HG03103 (cell line): ENCODE data around the gene RASEF.

Source experiments
- ATAC-seq: cut with Tn5 transposase; IDR thresholded peaks from one replicate; pipeline ENCODE4 v1.9.1; 2021; ENCODE audit warnings: low read depth; ENCODE audit not compliant: unreplicated experiment

The RASEF gene

DNA sequence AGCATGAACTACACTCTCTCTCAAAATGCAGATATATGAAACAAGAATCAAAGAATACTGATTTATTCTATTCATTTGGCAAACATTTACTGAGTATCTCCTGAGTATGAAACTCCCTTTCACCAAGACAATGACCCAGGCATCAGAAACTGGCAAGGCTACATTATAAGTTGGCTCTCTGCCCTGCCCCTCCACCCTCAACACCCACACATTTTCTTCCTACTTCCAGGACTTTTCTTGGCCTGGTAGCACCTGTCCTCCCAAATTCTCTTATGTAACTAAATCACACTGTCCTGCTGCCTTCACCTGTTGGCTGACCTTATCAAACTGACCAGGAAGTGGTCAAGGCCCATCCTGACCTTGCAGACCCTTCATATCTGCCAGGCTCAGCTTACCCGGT, 3.5 kb downstream of the RASEF start:
- no peak for ATAC-seq

GRCh38 chr9:83056911-83057310, 6.0 kb downstream of the RASEF start:
- ATAC-seq, result no peak

DNA sequence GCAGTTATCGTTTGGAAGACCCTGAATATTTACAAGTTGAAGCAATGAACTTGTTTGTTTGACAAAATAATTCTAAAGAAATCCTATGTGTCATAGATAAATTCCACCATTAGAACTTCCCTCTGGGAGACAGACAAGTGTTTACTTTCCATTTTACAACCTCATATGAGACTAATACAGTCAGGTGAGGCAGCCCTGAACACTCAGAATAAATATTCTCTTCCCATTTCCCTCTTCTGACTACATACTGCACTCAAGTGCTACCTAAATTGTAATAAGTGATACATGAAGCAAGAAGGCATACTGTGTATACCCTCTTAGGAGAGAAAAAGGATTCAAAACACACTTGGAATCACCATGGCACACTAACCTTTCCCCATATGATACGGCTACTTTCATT, 6.8 kb downstream of the RASEF start:
- ATAC-seq, result no peak

GRCh38 chr9:83047839-83048775, 14.8 kb downstream of the RASEF start:
- no peak for ATAC-seq

DNA sequence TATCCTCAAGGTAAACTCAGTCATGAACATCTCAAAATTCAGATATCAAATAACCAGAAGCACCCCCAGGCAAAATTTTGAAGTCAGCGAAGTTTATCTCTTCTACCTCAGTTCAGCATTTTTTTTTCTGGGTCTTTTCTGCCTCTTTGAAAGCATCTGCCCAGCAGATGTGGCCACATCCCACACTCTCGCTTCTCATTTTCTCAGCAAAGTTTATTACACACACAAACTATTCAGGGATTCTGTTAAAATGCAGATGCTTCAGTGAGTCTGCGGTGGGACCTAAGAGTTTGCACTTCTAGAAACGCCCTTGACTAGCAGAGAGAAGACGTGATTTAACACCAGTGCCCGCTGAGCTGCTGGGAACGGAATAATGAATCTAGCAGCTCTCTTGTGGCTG, 19.3 kb downstream of the RASEF start:
- ATAC-seq, result no peak

GRCh38 chr9:83041771-83042170, 21.2 kb downstream of the RASEF start:
- ATAC-seq, result no peak

DNA sequence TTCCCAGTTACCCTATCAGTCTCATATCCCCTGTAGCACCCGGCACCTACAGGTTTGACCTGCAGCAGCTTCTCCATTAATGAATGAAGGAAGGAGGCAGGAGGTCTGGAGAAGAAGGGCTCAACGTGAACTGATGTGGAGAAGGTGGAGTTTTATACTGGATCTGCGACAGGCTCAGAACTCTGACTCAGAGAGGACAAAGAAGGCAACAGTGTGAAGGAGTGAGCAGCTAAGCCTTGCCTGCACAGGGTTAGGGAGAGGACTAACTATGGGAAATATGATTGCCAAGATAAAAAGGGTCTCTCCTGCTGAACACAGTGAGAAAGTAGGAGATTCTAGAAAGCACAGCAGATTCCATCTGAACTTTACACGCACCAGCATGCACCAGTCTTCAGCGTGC, 23.6 kb downstream of the RASEF start:
- no peak for ATAC-seq

- no peak for ATAC-seq
These were observed 26.9 kb downstream of the RASEF start for GRCh38 chr9:83036043-83036442.

GRCh38 chr9:83035143-83035542, 27.8 kb downstream of the RASEF start:
- ATAC-seq, result no peak

- ATAC-seq, result no peak
These were observed 28.4 kb downstream of the RASEF start for GRCh38 chr9:83034587-83034986.

- ATAC-seq, result no peak
These were observed 28.9 kb downstream of the RASEF start for GRCh38 chr9:83034026-83034425.

DNA sequence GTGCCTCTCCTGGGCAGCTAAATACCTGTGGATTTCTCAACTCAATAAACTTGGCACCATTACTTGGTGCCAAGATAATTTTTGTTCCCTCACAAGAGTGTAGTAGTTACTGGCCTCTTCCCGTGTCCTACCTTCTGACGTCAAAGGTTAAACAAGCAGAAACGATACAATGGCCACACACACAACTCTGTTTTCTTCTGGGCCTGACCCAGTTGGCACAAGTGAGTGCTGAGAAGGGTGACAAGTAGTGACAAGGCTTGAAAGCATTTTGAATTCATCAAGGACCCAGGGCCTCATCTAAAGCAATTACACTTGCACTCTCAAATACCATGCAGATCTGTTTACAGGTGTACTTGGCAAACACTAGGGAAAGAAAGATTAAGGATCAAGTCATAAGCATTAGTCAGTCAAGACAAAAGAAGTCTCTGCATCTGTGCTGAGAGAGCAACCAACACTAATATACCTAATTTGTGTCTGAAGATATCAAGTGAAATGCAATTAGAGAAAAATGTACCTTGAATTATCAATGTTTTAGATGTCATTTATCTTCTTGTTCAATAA, 30.8 kb downstream of the RASEF start:
- ATAC-seq, result no peak

DNA sequence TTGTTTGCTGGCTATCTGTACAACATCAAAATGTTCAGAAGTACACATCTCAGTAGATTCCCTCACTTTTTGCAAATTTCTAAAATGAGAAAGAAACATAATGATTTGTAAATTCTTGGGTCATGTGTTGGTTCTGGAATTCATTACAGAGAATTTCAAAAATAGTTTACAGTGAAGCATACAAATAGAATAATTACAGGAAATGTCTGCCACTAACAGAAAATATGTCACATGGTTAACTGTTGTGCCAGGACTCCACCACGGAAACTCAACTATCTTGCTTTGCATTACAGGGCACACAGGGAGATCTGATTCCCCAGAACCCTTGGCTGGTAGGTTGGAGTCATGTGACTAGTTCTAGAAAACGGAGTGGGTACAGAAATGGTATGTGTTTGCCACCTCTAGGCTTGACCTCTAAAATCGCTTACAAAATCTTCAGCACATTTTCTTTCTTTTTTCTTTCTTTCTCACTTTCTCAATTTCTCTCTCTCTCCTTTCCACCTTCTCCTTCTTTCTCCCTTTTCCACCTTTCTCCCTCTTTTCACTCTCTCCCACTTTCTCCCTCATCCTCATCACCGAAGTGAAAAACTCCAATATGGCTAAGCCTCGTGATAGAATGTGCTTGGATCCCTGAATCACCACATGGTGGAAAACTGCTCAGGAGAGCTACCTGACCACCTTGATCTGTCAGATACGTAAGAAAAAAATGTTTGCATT, 32.4 kb downstream of the RASEF start:
- ATAC-seq, result no peak

GRCh38 chr9:83029531-83030137, 33.3 kb downstream of the RASEF start:
- no peak for ATAC-seq

DNA sequence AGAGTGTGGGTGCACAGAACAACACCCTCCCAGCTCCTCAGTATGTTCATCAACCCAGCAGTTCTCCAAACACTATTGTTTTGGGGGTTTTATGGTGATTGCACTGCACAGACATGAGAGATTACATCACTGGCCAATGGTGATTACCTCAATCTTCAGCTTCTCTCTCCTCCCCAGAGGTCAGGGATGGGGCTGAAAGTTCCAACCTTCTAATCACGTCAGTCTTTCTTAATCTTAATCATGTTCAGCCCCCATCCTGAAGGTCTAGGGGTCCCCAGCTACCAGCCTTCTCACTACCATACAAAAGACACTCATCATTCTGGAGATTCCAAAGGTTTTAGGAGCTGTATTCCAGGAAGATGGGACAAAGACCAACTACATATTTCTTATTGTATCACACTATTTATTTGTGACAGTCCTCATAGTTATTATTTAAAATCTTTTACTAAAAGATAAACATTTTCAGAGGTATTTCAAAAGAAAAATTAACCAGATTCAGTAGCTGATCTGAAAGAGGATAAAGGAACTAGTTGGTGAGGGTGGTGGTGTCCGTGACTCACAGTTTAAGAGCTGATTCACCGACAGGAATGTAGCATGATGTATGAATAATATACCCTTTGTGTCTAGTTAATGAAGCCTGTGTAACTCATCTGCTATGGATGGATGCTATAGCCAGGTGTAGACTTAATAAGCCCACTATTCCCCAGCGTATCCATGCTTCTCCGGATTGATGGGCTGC, 35.6 kb downstream of the RASEF start:
- no peak for ATAC-seq

GRCh38 chr9:83024506-83025125, 38.3 kb downstream of the RASEF start:
- no peak for ATAC-seq

DNA sequence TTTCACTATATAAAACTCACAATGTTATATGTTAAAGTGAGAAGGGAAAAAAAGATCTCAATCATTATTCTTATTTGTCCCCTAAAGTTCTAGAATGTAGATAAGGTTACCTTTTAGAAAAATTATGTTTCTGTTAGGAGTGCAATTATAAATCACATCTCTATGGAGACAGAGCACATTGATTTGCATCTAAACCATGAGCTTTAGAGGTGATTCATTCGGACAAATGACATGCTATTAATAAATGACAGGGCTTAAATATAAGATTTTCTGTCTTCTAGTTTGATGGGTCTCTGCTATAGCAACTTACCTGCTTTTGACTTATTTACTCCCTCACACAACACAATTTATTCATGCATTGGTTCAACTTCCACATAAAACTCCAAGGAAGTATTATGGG, 39.8 kb downstream of the RASEF start:
- ATAC-seq, result no peak

DNA sequence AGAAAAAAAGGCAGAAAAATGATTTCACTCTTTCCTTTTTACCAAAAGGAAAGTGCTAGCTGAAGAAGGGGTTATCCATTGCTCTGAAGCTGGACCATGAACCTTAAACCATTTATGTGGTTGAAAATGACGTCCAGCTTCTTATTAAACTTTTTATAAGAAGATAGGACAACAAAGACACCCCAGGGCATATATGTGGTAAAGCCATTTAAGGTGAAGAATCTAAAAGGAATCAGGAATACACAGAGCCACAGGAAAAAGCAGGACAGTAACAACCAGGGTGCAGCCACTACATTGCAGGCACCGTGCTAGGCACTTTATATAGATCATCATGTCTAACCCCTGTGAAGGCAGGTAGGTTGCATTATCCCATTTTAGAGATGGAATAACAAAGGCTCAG, 42.1 kb downstream of the RASEF start:
- ATAC-seq, result no peak

GRCh38 chr9:83020327-83020726, 42.6 kb downstream of the RASEF start:
- no peak for ATAC-seq

DNA sequence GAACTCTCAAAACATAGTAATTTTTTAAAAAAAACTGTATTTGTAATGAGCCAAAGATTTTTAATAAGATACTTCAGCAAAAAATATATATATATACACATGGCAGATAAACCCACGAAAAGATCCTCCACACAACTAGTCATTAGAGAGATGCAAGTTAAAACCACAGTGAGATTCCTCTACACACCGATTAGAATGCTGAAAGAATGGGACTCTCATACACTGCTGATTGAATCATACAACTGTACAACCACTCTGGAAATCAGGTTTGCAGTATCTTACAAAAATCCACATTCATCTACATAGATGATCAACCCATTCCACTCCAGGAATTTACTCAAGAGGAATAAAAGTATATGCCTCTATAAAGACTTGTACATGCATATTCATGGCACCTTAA, 43.7 kb downstream of the RASEF start:
- ATAC-seq, result no peak
